GM21576 (cell line): ENCODE results near the gene CPZ.
"Not testable (repeated sequence)": the region's sequence is repeated elsewhere in the genome, so short reads cannot be mapped to it uniquely, and the experiment has no call there.

Source experiments
- ATAC-seq: cut with Tn5 transposase; IDR thresholded peaks from one replicate; pipeline ENCODE4 v1.9.1; 2021; ENCODE audit warnings: mild to moderate bottlenecking, moderate library complexity; ENCODE audit not compliant: unreplicated experiment

CPZ gene

DNA sequence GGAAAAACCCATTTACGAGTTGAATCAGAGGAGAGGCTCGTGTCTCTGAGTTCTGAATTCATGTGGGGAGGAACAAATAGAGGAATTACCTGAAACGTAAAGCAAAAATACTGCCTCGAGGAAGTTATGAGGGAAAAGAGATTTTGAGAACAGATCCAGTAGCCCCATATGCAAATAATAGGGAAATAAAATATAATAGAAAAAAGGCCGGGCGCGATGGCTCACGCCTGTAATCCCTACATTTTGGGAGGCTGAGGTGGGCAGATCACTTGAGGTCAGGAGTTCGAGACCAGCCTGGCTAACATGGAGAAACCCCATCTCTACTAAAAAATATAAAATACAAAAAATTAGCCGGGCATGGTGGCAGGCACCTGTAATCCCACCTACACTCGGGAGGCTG lies 42.2 kb downstream of the CPZ start:
- ATAC-seq, result not testable (repeated sequence)

GRCh38 chr4:8635897-8636554 lies 43.5 kb downstream of the CPZ start:
- ATAC-seq, result not testable (repeated sequence)

DNA sequence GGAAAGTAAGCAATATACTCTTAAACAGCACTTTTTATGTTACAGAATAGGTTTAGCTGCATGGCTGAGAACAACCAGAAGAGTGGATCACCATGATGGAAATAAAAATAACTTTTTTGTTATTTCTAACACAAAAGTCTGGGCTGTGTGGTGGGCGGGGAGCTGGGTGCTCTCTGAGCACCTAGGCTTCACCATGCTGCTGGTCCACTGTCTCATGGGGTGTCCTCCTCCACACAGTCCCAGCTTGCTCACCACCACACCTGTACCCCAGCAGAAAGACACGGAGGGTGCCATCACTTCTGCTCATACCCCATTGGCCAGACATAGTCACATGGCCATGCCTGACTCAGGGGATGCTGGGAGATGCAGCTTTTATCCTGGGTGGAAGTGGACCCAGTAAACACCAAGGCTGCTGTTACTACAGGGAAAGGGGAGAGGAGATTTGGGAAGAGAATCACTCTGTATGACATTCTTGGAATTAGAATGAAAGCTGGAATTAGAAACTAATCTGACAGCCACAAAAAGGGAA lies 45.0 kb downstream of the CPZ start:
- ATAC-seq, result no peak

GRCh38 chr4:8639021-8639420 lies 46.5 kb downstream of the CPZ start:
- no peak for ATAC-seq

- ATAC-seq, result no peak
Measured at GRCh38 chr4:8639777-8640720, 47.5 kb downstream of the CPZ start.

- ATAC-seq, result no peak
Measured at GRCh38 chr4:8640816-8641215, 48.3 kb downstream of the CPZ start.

GRCh38 chr4:8641256-8641655 lies 48.7 kb downstream of the CPZ start:
- ATAC-seq, result no peak

DNA sequence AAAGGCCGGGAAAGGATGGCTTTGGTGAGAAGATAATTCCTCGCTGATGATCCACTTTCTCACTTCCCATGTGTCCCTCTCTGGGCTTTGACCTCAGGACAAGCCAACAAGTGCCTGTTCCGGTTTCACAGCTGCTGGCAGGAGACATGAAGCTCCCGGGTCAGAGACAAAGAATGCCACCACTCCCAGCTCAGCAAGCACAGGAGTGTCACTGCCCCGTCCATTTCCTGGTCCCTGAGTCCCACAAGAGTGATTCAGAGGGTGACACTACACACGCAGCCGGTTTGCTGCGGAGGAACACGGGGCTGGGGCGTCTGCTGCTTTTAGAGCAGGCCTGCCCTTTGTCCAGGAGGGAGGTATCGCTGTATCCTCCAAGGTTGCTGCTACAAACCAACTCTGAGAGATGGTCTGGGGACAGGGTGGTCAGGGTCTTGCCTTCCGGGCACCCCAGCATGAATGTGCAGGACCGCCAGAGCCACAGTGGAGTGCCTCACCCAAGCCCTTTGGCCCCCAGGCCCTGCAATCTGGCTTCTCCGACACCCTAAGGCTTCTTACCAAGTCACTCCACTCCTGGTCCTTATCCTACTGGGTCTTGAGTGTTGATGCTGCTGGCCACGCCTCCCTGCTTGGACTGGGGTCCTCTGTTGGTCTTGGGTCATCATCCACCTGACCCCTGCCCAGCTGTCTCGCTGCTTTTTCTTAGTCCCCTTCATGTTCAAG lies 49.5 kb downstream of the CPZ start:
- ATAC-seq, result no peak

DNA sequence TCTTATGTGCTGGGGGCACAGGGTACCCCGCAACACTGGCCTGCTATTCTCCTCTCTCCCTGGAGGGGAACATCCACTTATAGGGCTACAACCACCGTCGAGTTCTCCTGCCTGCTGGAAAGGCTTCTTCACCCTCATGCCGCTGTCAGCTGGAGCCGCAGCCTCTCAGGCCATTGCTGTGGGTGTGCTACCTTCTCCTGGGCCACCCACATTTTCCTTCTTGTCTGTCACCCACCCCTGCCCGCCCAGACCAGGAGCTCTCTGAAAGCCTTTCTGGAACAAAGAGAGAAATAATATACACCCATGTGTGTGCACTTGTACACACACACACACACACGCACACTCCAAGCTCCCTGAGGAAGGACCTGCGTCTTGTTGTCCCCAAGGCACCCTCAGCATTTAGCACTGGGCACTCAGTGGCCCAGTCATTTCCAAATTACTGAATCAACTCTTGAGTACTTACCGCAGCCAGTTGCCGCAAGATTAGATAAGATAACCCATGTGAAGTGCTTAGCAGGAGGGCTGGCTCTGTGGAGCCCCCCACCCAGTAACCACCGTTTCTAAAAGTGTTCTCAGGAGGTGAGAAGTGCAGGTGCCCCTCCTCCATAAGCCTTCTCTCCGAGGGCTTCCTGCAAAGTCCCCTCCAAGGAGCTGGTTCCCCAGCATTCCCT lies 50.2 kb downstream of the CPZ start:
- ATAC-seq, result no peak

DNA sequence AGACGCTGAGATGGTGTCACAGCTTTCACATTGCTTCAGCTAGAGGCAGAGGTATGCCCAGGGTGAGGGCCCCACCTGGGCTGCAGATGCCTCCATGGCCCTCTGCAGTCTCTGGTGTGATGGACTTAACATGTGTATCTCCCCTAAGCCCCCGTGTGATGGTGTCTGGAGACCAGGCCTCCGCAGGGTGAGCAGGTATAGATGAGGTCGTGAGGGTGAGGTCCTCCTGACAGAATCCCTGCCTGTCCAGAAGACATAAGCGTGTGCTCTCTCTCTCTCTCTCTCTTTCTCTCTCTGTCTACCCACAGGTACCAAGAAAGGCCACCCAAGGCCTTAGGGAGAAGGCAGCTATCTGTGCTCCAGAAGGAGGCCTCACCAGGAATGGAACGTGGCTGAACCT lies 50.9 kb downstream of the CPZ start:
- no peak for ATAC-seq

GRCh38 chr4:8643986-8644385 lies 51.4 kb downstream of the CPZ start:
- no peak for ATAC-seq

DNA sequence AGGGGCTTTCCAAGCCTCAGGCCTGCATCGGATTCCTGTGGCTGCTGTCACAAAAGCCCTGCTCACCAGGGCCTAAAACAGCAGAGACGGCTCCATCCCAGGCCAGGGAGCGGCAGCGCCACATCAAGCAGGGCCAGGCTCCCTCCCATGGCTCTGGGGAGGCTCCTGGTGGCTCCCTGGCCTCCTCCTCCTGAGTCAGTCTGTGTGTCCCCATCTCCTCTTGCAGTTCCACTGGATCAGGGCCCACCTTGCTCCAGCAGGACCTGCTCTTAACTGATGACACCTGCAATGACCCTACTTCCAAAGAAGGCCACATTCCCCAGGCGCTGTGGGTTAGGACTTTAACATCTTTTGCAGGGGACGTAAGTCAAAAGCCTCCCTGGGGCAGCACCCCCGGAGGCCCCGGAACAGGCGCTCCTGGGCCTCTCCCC lies 51.9 kb downstream of the CPZ start:
- ATAC-seq, result no peak

- ATAC-seq, result no peak
Measured at GRCh38 chr4:8644966-8645752, 52.6 kb downstream of the CPZ start.

DNA sequence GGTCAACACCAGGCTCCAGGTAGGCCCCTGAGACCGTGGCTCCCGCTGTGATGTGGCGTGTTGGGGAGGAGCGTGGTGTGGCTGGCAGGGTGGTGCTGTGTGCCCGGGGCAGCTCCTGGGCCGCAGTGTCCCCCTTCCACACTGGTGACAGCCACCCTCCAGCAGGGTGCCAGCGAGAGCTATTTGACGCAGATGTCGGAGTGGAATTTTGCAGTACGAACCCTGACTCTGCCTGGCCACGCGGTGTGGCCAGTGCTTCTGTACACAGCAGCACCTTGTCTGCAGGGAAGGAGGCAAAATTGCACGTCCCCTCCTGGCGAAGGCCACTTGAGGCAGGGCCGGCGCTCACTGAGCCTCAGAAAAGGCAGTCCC lies 53.2 kb downstream of the CPZ start:
- ATAC-seq, result no peak

DNA sequence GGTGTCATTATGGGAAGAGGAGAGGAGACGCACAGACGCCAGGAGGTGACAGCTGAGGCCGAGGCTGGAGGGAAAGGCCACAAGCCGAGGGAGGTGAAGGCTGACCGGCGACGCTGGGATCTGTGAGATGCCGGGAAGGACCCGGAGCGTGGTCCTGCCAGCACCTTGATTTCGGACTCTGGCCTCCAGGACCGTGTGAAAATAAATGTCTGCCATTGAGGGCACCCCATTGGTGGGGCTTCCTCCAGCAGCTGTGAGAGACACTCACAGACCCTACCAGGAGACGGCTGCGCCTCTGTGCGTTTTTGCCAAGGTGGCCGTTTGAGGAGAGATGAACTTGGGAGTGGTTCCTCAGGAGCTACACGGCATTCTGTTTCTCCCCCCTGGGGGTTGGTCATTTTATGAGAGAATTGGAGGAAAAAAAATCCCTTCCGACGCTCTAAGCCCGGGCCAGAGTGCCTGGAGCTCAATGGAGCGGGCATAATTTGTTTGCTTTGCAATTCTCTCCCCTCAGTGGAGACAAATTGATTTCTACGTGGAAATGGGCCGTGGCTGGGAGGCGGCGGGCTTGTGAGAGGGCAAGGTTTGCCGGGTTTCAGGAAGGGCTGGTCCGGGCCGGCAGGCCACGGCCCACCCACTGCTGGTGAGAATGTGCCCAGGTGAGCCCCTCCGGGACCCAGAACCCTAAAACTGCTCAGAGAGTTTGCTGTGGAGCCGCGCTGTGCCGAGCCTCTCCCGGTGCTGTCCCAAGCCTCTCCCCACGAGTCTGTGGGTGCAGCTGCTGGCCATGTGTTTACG lies 53.9 kb downstream of the CPZ start:
- no peak for ATAC-seq

DNA sequence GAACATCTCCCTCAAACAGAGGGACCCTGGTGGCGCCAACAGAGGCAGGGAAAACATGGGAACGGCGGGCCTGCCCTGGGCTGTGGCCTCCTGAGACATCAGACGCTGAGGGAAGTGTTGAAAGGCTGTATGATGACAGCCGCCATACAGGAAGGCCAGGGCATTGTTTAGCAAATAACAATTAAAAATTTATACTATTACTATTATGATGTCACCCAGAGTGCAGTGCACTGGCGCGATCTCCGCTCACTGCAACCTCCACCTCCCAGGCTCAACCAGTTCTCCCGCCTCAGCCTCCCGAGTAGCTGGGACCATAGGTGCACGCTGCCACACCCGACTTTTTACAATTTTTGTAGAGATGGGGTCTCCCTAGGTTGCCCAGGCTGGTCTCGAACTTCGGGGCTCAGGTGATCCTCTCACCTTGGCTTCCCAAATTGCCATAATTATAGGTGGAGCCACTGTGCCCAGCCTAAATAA lies 54.6 kb downstream of the CPZ start:
- no peak for ATAC-seq

- ATAC-seq, result no peak
Measured at GRCh38 chr4:8647626-8648025, 55.1 kb downstream of the CPZ start.

DNA sequence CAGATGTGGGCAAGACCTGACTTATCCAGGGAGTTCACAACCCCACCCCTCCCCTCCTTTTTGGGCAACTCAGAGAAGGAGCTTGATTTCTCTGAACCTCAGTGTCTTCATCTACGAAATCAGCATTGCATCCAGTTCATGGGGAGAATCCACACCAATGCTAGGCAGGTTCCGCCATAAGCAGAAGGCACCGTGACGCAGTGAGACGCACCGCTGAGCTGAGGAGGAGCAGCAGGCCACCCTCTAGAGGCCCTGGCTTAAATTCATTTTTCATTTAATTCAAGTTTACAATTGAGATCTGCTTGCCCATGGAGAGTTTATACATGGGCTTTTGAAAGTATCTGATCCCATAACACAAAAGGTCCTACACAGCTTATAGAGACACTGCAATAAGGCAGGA lies 55.7 kb downstream of the CPZ start:
- no peak for ATAC-seq
